Aorta (tissue), 5 donors: ENCODE results near the gene AFG1L. TPM values are rescaled to one million over a fixed set of nuclear protein-coding genes. Genes with fewer than 3 reads are reported as not detected.
"Not testable (repeated sequence)": the region's sequence is repeated elsewhere in the genome, so short reads cannot be mapped to it uniquely, and the experiment has no call there.

ENCODE experiments used
- ATAC-seq: fragments of 200-7000 bp; cut with Tn5 transposase; one replicate; pipeline ENCODE4 v1.9.1; 2022; ENCODE audit warnings: moderate library complexity; ENCODE audit not compliant: low FRiP score
- DNase-seq, 2 donors: peaks; one replicate each; pipeline ENCODE4 v3.0.0-alpha.2; 2020
- H3K27ac ChIP-seq, 2 donors: one replicate each; pipeline ENCODE4 v1.5.1; 2013; ENCODE audit warnings: low read length in 2 of 2, mild to moderate bottlenecking in 2 of 2, moderate library complexity in 2 of 2, control low read depth in 1 of 2, inconsistent platforms in 1 of 2, low read depth in 1 of 2
- H3K27me3 ChIP-seq, 2 donors: one replicate each; pipeline ENCODE4 v1.6.1; 2013; ENCODE audit warnings: control low read depth in 1 of 2, low read length in 1 of 2, mild to moderate bottlenecking in 1 of 2, moderate library complexity in 1 of 2; ENCODE audit not compliant: insufficient read depth in 2 of 2, control insufficient read depth in 1 of 2
- H3K36me3 ChIP-seq, 2 donors: one replicate each; pipeline ENCODE4 v1.6.1; 2013; ENCODE audit warnings: control low read depth in 1 of 2, low read length in 1 of 2, mild to moderate bottlenecking in 1 of 2; ENCODE audit not compliant: insufficient read depth in 2 of 2, control insufficient read depth in 1 of 2
- H3K4me1 ChIP-seq, 2 donors: one replicate each; pipeline ENCODE4 v1.6.1; 2013; ENCODE audit warnings: low read length in 2 of 2, control low read depth in 1 of 2, mild to moderate bottlenecking in 1 of 2, moderate library complexity in 1 of 2; ENCODE audit not compliant: insufficient read depth in 2 of 2, control insufficient read depth in 1 of 2
- H3K4me3 ChIP-seq, 2 donors: one replicate each; pipeline ENCODE4 v1.5.1; 2013; ENCODE audit warnings: low read length in 2 of 2, control low read depth in 1 of 2, mild to moderate bottlenecking in 1 of 2
- H3K9me3 ChIP-seq: one replicate; pipeline ENCODE4 v1.6.1; 2013; ENCODE audit warnings: mild to moderate bottlenecking, low read length; ENCODE audit not compliant: control insufficient read depth
- WGBS, 2 donors: extraction: QIAGEN DNeasy Blood & Tissue Kit; methylation state at CpG; one replicate each; pipeline ENCODE4 v1.1.7; 2013; 5-methylcytosine and 5-hydroxymethylcytosine counted together
- intact Hi-C, 2 donors: fragments of 100-400 bp; cut with DNase I; formaldehyde crosslinking; loops; one replicate each; pipeline versions ENCODE4 v1.14.2 to v1.15.0; 2022
- polyA plus RNA-seq, 2 donors: library from polyadenylated mRNA; stranded (reverse); fragments of 200-250 nt; gene quantifications; one replicate each; pipeline ENCODE4 v1.2.3, GENCODE V29; 2013
- total RNA-seq, 2 donors: library from RNA; stranded (reverse); fragmentation: NEBNext Ultra II Directional; extraction: Animal tissue kit (Norgen Biotek cat#: 25700); gene quantifications; one replicate each; pipeline ENCODE4 v1.2.1, GENCODE V29; 2021
- donor health status: healthy with polysubstance abuse.
- donor health status: Bipolar disorder and iron deficiency.
- donor health status: DM: no; HTN: no; CAD: no.
- donor health status: DM: no; HTN: no; CAD: no.
- donor health status: DM: yes; HTN: yes; CAD: no.

AFG1L gene
- total and polyA plus RNA-seq, 4 donors = 0.95 to 9.8 (median 5.4) TPM

GRCh38 chr6:108323710-108324466, 29.0 kb downstream of the AFG1L start:
- peaks cover 0 to 2% of the 10 kb centered on the region in 2 donors for H3K4me1 ChIP-seq
- intact Hi-C loops = no loop called here
- DNase-seq (no peak), ATAC-seq (no peak)
- H3K27ac ChIP-seq = no peak overlapping the region
- H3K27me3 ChIP-seq = no peaks in the 10 kb centered on the region
- peaks cover 4% of the 10 kb centered on the region in 2 donors for H3K36me3 ChIP-seq
- H3K4me3 ChIP-seq = no peak overlapping the region
- 83 to 89% methylated on average over 4 of the region's 4 CpGs for WGBS, 2 donors
- no peaks in the 10 kb centered on the region for H3K9me3 ChIP-seq

GRCh38 chr6:108330221-108330785, 35.4 kb downstream of the AFG1L start:
- H3K9me3 ChIP-seq, H3K27me3 ChIP-seq, intact Hi-C loops, H3K4me3 ChIP-seq, H3K36me3 ChIP-seq, H3K27ac ChIP-seq, DNase-seq, H3K4me1 ChIP-seq, ATAC-seq: not testable (repeated sequence)
- 96 to 97% methylated on average over 7 of the region's 7 CpGs for WGBS, 2 donors

GRCh38 chr6:108330806-108331205, 36.0 kb downstream of the AFG1L start:
- intact Hi-C loops = no loop called here
- Histone ChIP-seq H3K36me3 (peaks cover 4% of the 10 kb centered on the region in 2 donors), H3K4me3 (no peak overlapping the region), H3K4me1 (peaks cover 0 to 2% of the 10 kb centered on the region in 2 donors), H3K27ac (no peak overlapping the region), H3K27me3 (no peaks in the 10 kb centered on the region), H3K9me3 (no peaks in the 10 kb centered on the region)
- 96 to 99% methylated on average over 2 of the region's 2 CpGs for WGBS, 2 donors
- DNase-seq (no peak), ATAC-seq (no peak)

GRCh38 chr6:108331982-108332381, 37.1 kb downstream of the AFG1L start:
- Histone ChIP-seq H3K4me1 (peaks cover 0 to 2% of the 10 kb centered on the region in 2 donors), H3K4me3 (no peak overlapping the region), H3K9me3 (no peaks in the 10 kb centered on the region), H3K27ac (no peak overlapping the region), H3K27me3 (no peaks in the 10 kb centered on the region), H3K36me3 (peaks cover 4% of the 10 kb centered on the region in 2 donors)
- intact Hi-C loops = no loop called here
- ATAC-seq (no peak), DNase-seq (no peak)

- DNase-seq = no peak
- Histone ChIP-seq H3K27ac (no peak overlapping the region), H3K4me1 (no peaks in the 10 kb centered on the region), H3K36me3 (peaks cover 0 to 2% of the 10 kb centered on the region in 2 donors), H3K27me3 (no peaks in the 10 kb centered on the region), H3K9me3 (no peaks in the 10 kb centered on the region), H3K4me3 (no peak overlapping the region)
- 91 to 95% methylated on average over 3 of the region's 3 CpGs for WGBS, 2 donors
- intact Hi-C loops = no loop called here
- no peak for ATAC-seq
Observed at GRCh38 chr6:108336971-108337370, 42.1 kb downstream of the AFG1L start.

GRCh38 chr6:108337721-108338120, 42.9 kb downstream of the AFG1L start:
- H3K27me3 ChIP-seq = no peaks in the 10 kb centered on the region
- no peaks in the 10 kb centered on the region for H3K9me3 ChIP-seq
- no peaks in the 10 kb centered on the region for H3K4me1 ChIP-seq
- intact Hi-C loops = no loop called here
- no peak overlapping the region for H3K27ac ChIP-seq
- DNase-seq = no peak
- WGBS, 2 donors = 70 to 79% methylated on average over 3 of the region's 3 CpGs
- H3K4me3 ChIP-seq = no peak overlapping the region
- ATAC-seq = no peak
- peaks cover 0 to 2% of the 10 kb centered on the region in 2 donors for H3K36me3 ChIP-seq

GRCh38 chr6:108341372-108341771, 46.5 kb downstream of the AFG1L start:
- intact Hi-C loops = no loop called here
- DNase-seq (no peak), ATAC-seq (no peak)
- 89 to 90% methylated on average over 2 of the region's 2 CpGs for WGBS, 2 donors
- no peaks in the 10 kb centered on the region for H3K27me3 ChIP-seq
- no peaks in the 10 kb centered on the region for H3K4me1 ChIP-seq
- H3K27ac ChIP-seq = no peak overlapping the region
- H3K4me3 ChIP-seq = no peak overlapping the region
- peaks cover 0 to 2% of the 10 kb centered on the region in 2 donors for H3K36me3 ChIP-seq
- no peaks in the 10 kb centered on the region for H3K9me3 ChIP-seq

- Histone ChIP-seq H3K27ac (no peak overlapping the region), H3K4me1 (no peaks in the 10 kb centered on the region), H3K4me3 (no peak overlapping the region), H3K27me3 (no peaks in the 10 kb centered on the region), H3K9me3 (no peaks in the 10 kb centered on the region), H3K36me3 (peaks cover 0 to 2% of the 10 kb centered on the region in 2 donors)
- DNase-seq = no peak
- intact Hi-C loops = no loop called here
- WGBS, 2 donors = 97 to 98% methylated on average over 5 of the region's 5 CpGs
- no peak for ATAC-seq
Observed at GRCh38 chr6:108343894-108344293, 49.0 kb downstream of the AFG1L start.
